WERI-Rb-1 (cell line): ENCODE measurements around the gene DHRSX.
"Not testable (repeated sequence)": the region's sequence is repeated elsewhere in the genome, so short reads cannot be mapped to it uniquely, and the experiment has no call there.

Source experiments
- DNase-seq: peaks from one replicate; pipeline ENCODE4 v3.0.0-alpha.2; 2020
- H3K27ac ChIP-seq: fragments of 250-450 bp; sonication (Bioruptor Pico); 2 replicates; pipeline ENCODE4 v1.5.1; 2020; ENCODE audit warnings: mild to moderate bottlenecking, moderate library complexity
- H3K27me3 ChIP-seq: fragments of 250-450 bp; sonication (Bioruptor Pico); 2 replicates; pipeline ENCODE4 v1.5.1; 2021; ENCODE audit warnings: mild to moderate bottlenecking, low read depth, moderate library complexity; ENCODE audit not compliant: insufficient read depth, severe bottlenecking
- H3K36me3 ChIP-seq: fragments of 250-450 bp; sonication (Bioruptor Pico); 2 replicates; pipeline ENCODE4 v1.5.1; 2020; ENCODE audit warnings: mild to moderate bottlenecking, moderate library complexity
- H3K4me3 ChIP-seq: 2 replicates; pipeline ENCODE4 v1.5.1; 2011; ENCODE audit warnings: low read depth, mild to moderate bottlenecking, control low read depth, low read length
- H3K9me3 ChIP-seq: fragments of 250-450 bp; sonication (Bioruptor Pico); 2 replicates; pipeline ENCODE4 v1.5.1; 2021; ENCODE audit warnings: mild to moderate bottlenecking, moderate library complexity; ENCODE audit not compliant: severe bottlenecking
- TF ChIP-seq, protein P1 (sequence below): IDR thresholded peaks from 2 replicates; pipeline ENCODE4 v1.5.1; 2011; ENCODE audit warnings: low read depth, mild to moderate bottlenecking, control low read depth, inconsistent platforms, low read length

The DHRSX gene

DNA sequence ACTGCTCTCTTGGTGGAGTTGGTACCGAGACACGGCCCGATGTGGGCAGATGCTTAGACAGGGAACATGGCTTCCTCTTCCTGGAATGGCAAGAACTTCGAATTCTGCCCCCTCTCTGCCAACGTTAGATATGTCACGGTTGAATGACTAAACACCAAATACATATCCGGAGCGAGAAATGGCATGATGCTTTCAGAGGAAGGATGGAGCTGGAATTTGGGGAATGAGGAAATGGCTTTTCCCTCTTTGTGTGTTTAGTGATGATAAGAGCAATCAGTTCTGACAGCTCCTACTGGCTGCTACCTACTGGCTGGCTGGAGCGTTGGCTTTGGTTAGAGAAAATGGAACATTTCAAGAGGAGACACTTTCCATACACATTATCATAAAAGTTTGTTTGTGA lies 140.0 kb downstream of the DHRSX start:
- no peaks in the 10 kb centered on the region for H3K36me3 ChIP-seq
- DNase-seq: no peak
- H3K27ac ChIP-seq: no peak overlapping the region
- TF ChIP-seq, protein P1, sequence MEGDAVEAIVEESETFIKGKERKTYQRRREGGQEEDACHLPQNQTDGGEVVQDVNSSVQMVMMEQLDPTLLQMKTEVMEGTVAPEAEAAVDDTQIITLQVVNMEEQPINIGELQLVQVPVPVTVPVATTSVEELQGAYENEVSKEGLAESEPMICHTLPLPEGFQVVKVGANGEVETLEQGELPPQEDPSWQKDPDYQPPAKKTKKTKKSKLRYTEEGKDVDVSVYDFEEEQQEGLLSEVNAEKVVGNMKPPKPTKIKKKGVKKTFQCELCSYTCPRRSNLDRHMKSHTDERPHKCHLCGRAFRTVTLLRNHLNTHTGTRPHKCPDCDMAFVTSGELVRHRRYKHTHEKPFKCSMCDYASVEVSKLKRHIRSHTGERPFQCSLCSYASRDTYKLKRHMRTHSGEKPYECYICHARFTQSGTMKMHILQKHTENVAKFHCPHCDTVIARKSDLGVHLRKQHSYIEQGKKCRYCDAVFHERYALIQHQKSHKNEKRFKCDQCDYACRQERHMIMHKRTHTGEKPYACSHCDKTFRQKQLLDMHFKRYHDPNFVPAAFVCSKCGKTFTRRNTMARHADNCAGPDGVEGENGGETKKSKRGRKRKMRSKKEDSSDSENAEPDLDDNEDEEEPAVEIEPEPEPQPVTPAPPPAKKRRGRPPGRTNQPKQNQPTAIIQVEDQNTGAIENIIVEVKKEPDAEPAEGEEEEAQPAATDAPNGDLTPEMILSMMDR: no peak
- H3K27me3 ChIP-seq: no peaks in the 10 kb centered on the region
- no peaks in the 10 kb centered on the region for H3K9me3 ChIP-seq
- no peak overlapping the region for H3K4me3 ChIP-seq

DNA sequence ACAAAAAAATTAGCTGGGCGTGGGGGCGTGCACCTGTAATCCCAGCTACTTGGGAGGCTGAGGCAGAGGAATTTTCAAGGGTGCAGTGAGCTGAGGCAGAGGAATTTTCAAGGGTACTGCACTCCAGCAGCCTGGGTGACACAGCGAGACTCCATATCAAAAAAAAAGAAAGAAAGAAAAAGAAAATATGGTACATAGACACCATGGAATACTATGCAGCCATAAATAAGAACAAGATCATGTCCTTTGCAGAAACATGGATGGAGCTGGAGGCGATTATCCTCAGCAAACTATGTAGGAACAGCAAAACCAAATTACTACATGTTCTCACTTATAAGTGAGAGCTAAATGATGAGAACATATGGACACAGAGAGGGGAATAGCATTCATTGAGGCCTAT lies 141.3 kb downstream of the DHRSX start:
- H3K9me3 ChIP-seq, H3K36me3 ChIP-seq, DNase-seq, H3K4me3 ChIP-seq, H3K27me3 ChIP-seq, H3K27ac ChIP-seq: not testable (repeated sequence)

DNA sequence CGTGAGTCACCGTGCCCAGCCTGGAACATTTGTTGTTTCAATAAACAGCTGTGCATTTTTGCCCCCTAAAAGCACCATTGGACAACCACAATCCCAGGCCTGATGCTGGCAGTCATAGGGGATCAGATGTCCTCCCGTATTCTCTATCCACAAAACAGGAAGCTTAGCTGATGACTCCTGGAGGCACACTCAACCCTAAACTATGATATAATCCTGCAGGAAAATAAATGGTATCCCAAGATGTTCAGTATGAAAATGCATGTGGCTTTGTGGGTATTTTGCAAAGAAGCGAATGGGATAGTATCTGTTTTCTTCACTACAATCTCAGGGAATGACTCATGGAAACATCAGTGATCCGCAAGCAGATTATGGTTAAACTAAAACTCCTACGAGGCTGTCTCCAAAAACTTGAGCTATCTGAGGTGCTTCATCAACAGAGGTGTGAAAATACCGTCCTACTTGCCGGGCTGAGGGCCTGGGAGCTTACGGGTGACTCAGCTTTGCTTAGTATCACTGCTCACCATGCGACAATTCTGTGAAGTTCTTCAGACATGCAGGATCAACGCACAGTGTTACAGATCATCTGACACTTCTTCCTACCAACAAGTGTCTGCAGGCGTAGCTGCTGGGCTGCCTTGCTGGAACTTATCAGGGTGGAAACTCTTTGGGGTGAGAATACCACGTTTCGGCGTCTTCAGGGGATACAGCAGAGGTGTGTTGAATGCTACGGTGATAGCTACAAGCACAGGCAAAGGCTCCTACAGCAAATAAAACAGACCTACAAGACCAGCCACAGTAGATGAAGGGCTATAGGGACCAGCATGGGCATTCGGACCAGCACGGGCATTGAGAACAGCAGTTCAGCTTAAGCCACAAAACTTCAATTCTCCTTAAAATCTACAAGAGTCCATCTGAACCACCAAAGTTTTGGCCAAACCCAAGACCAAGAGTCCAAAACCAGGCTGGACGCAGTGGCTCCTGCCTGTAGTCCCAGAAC lies 148.5 kb downstream of the DHRSX start:
- Histone ChIP-seq H3K27me3 (no peaks in the 10 kb centered on the region), H3K4me3 (no peak overlapping the region), H3K9me3 (no peaks in the 10 kb centered on the region), H3K36me3 (no peaks in the 10 kb centered on the region), H3K27ac (no peak overlapping the region)
- no peak for DNase-seq
- TF ChIP-seq, protein P1: no peak

DNA sequence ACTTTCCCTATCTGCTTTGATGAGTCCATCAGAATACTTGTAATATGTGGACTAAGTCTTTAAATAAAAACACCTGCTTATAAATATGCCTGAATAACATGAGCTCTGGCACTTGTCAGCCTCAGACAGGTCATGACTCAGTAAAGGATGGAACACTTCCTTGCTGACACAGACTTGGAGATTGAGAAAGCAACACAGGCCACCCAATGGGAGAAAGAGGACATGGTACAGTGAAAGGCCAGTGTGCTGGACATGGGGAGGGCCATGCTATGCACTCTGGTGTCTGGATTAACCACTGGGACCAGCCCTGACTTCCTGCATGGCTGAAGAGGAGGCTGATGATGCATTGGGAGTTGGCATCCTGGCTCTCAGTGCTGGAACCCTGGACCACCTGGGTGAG lies 149.5 kb downstream of the DHRSX start:
- no peak overlapping the region for H3K4me3 ChIP-seq
- no peaks in the 10 kb centered on the region for H3K9me3 ChIP-seq
- DNase-seq: no peak
- no peaks in the 10 kb centered on the region for H3K27me3 ChIP-seq
- no peak overlapping the region for H3K27ac ChIP-seq
- TF ChIP-seq, protein P1: no peak
- H3K36me3 ChIP-seq: 0 out of 2 replicates have a peak, but pooled peaks cover 3% of the 10 kb centered on the region

DNA sequence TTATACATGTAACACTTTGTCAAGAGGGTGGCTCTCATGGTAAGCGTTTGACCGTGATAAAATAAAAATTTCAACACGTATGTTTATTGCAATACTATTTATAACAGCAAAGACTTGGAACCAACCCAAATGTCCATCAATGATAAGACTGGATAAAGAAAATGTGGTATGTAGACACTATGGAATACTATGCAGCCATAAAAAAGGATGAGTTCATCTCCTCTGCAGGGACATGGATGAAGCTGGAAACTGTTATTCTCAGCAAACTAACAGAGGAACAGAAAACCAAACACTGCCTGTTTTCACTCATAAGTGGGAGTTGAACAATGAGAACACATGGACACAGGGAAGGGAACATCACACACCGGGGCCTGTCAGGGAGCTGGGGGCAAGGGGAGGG lies 150.1 kb downstream of the DHRSX start:
- not testable (repeated sequence) for DNase-seq, H3K27ac ChIP-seq

GRCh38 chrX:2350036-2350435 lies 150.7 kb downstream of the DHRSX start:
- H3K9me3 ChIP-seq, DNase-seq, H3K36me3 ChIP-seq, H3K27ac ChIP-seq, H3K4me3 ChIP-seq, H3K27me3 ChIP-seq: not testable (repeated sequence)

More for the DNA sequence above, 150.1 kb downstream of the DHRSX start:
- not testable (repeated sequence) for H3K9me3 ChIP-seq, H3K27me3 ChIP-seq, H3K4me3 ChIP-seq, H3K36me3 ChIP-seq

- TF ChIP-seq, protein P1: no peak
- Histone ChIP-seq H3K4me3 (no peak overlapping the region), H3K9me3 (no peaks in the 10 kb centered on the region), H3K27me3 (no peaks in the 10 kb centered on the region), H3K27ac (no peak overlapping the region), H3K36me3 (peaks cover 3% of the 10 kb centered on the region)
- no peak for DNase-seq
These were observed 152.6 kb downstream of the DHRSX start for GRCh38 chrX:2348211-2348610.
